Hematopoietic multipotent progenitor cell treated with erythropoietin and hydrocortisone succinate and interleukin-3 and kit ligand, for 8 days (in vitro differentiated cells): ENCODE data around the gene MVB12B.

Source experiments
- DNase-seq: peaks from one replicate; pipeline ENCODE4 v3.0.0-alpha.2; 2015

MVB12B gene

GRCh38 chr9:126499005-126499910 lies 172.6 kb downstream of the MVB12B start:
- peak; percentile 24 for DNase-seq

DNA sequence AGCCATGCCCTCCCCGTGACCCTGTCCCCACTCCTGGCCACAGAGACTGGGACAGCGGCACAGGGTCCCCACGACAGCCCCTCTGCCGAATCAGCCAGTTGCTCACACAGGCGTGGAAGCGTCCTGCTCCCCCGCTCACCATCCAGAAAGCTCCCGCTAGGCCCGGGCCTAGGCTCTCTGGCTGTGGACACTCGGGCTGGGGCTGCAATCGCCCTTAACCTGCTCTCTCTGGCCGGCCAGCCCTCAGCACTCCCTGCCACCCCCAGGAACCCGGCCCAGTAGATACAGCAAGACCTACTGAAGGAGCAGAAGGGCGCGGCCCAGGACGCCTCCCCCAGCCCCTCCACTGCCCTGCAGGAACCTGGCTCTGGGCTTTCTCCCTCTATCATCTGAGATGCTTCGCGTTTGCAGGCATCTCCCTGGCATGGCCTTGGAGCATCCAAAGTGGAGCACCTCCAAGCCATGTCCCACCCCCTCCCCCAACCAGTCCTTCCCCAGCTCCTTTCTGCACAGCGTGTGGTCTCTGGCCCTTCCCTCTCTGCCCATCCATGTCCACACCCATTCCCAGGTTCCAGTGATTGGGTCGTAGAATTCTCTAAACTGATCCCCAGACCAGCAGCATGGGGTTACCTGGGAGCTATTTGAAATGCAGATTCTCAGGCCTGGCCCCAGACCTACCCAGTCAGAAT lies 173.4 kb downstream of the MVB12B start:
- no peak for DNase-seq

DNA sequence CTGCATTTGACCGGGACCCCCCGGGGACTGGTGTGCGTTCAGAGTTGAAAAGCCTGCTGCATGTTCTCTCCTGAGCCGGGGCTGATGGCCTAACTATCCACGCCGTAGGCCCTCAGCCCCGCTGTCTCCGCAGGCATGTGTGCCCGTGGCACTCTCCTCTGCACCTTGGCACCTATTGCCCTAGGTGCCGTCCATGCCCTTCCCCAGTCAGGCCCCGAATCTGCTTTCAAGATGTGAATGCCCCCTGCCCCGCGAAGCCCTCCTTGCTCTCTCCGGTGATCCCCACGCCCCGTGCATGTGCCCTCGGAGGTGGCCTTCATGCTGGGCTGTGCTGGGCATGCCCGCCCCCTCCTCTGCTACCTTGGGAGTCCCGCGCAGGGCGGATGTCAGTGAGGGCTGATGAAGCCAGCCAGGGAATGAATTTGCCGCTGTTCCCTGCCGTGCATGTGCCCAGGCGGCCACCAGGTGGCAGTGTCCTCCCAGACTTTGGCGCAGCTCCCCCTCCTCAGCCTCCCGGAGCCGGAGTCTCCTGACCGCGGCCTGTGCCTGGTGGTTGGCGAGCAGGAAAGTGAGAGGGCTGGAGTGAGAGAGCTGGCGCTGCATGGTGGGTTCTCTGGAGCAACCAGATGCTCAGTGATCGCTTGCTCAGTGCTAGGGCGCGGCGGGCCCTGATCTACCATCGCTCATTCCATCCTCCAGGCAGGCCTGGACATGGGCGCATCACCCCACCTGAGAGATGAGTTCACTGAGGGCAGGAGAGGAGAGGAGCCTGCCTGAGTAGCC lies 174.2 kb downstream of the MVB12B start:
- peak; percentile 51 for DNase-seq

DNA sequence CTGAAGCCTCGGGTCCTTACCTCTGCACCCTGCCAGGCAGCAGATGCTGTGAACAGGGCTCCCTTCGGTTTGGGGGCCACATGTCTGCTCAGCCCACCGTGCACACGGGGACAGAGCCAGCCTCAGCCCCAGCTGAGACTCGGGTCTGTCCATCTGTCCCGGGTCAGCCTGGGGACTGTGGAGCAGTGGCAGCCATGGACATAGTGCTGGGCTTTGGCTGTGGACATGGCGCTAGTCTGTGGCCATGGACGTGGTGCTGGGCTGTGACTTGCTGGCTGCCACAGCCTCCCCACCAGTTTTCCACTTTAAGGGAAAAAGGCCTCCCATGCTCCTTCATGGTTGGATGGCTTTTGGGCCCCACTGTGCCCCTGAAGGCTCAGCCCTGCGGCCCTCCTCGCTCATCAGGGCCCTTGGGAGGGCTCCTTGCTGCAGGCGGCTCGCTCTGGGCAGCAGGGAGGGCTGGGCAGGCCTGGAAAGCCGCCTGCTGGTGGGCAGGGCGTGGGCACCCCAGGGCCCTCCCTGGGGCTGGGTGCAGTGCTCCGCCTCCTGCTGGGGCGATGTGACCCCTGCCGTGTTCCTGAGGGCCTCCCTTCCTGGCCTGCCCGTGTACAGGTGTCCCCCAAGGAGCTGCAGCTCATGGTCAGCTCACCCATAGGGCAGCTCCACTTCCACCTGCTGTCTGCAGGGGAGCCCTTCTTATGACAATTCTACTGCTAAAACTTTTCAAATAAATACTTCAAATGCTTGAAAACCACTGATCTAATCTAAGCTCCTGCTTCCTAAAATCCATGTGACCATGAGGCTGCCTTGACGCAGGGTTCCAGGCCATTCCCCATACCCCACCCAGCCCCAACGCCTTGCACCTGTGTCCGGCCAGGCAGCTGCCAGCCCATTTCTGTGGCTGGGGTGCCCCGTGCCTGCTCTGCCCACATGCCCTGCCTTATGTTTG lies 175.0 kb downstream of the MVB12B start:
- DNase-seq: no peak

- no peak for DNase-seq
Measured at GRCh38 chr9:126502417-126503332, 176.0 kb downstream of the MVB12B start.

DNA sequence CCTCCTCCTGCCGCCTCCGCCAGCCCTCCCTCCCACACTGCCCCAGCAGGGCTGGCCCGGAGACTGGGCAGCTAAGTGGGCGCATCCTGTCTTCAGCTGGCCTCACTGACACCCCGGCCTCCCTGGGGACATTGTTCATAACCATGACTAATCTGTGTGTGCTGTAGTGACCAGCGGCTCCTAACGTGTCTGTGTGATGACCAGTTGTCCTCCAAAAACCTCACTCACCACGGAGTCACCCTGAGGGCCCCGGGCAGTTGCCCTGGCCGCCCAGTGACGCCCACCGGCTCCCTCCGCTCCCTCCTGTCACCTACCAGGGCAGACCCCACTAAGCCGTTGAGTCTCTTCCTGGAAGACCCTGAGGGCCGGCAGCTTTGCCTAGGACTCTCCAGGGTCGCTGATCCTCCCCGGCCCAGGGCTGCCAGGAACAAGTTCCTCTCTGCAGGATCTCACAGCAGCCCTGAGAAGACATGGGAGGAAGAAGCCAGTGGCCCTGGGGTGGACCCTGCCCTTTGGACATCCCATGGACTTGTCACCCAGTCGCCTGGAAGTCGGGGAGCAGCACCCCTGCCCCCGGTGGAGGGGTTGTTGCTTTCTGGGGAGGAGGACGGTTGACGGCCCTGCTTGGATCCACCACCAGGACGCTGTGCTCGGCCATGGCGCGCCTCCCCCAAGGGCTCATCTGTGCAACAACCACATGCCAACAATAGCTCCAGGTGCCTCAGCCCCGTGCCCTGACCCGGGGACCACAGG lies 176.9 kb downstream of the MVB12B start:
- no peak for DNase-seq

GRCh38 chr9:126504086-126504976 lies 177.7 kb downstream of the MVB12B start:
- no peak for DNase-seq

GRCh38 chr9:126504977-126505455 lies 178.4 kb downstream of the MVB12B start:
- DNase-seq: no peak

DNA sequence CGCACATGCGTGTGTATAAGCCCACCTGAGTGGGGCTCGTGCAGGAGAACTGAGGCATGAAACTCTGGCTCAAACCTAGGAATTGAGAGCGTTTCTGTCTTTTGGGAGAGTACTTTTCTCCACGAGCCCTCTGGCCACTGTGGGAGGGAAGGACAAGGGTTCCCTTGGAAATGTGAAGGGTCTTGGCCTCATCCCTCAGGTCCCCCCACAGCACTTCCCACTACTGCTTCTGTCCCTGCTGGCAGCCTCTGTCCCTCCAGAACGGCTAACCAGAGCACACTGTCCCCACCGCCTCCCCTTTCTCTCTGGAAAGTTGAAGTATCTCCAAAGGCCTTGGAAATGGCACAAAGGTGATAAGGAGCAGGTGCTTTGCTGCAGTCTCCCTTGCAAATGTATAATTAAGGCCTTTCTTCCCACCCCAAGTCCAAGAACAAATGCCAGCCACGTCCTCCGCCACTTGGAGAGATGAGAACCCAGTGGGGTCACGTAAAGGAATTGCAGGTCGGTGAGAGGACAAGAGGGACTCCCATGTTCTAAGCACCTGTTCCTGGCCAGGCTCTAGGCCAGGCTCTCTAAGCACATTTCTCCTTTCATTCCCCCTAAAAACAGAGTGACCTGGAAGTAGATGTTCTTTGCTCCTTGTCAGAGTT lies 179.2 kb downstream of the MVB12B start:
- no peak for DNase-seq

- no peak for DNase-seq
Measured at GRCh38 chr9:126506361-126507317, 180.0 kb downstream of the MVB12B start.

- DNase-seq: no peak
Measured at GRCh38 chr9:126507318-126508109, 180.9 kb downstream of the MVB12B start.

DNA sequence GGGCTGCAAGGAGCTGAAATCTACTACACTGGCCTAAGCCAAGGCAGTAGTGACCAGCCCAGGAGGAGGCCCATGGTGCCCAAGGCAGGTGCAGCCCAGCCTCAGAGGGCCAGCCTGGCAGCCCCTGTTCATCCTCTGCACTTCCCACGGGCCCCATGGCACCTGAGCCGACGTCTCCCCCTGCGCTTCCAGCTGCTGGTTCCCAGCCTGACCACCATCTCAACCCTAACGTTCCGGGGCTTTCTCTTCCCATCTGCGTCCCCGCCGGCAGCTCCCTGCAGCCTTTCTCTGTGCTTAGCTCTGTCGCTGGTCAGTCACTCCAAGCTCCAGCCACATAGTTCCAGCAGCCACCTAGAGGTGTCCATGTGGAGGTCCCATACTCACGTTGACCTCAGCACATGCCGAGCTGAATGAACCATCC lies 181.6 kb downstream of the MVB12B start:
- no peak for DNase-seq

DNA sequence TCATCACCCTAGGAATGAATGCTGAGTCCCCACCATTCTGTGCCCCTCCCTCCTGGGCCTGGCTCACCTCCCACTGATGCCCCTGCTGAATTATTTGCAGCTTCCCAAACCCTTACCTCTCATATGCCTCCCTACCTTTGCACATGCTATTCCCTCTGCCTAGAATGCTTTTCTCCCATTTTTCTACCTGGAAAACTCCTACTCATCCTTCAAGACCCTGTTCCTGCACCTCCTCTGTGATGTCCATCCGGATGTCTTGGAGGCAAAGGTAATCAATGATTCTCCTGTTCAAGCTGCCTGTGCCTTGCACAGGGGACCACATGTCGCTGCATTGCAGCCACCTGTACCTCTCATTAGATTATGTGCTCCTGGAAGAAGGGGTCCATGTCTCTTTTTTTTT lies 182.3 kb downstream of the MVB12B start:
- DNase-seq: no peak

GRCh38 chr9:126509718-126510117 lies 183.1 kb downstream of the MVB12B start:
- DNase-seq: no peak

DNA sequence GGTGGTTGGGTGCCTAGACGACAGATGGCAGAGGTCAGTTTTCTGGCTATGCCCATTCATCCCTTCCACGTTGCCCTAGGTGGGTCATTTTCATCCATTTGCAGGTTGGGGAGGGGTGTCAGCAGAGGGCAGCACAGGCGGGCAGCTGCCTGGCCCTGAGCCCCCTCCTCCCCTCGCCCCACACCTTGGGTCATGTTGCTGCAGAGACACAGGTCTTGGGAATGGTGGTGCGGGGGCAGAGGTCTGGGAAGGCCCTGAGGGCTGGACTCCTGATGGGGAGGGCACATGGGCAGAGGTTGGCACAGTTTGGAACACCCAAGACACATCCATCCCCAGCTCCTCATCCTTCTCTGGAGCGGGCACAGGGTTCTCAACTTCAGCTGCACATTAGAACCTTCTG lies 183.9 kb downstream of the MVB12B start:
- no peak for DNase-seq

DNA sequence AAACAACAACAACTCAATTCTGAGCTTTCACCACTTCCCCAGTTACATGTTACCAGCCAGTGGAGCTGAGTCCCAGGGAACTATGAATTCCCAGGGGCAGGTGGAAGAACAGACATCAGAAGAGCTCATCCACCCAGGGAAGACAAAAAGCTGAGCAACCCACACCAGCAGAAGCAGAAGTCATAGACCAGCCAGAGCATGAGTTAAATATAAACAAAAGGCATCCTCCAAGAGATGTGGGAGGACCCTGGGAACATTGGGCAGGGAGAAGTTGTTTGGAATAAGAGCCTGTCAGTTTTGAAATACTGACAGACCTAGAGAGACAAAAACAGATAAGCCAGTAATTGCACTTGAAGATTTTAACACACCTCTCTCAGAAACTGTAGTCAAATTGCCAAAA lies 184.8 kb downstream of the MVB12B start:
- no peak for DNase-seq
